ENCODE data around the gene MSL3B.

MSL3B gene

GRCh38 chr2:233832414-233832813, 35.8 kb downstream of the MSL3B start:
- Histone ChIP-seq H3K4me3 (replicated peaks; ENCODE audit: insufficient read depth, low read length) (no peak overlapping the region), H3K27ac (replicated peaks) (no peak overlapping the region), H3K27me3 (ENCODE audit: insufficient read depth, poor library complexity, severe bottlenecking) (no peaks in the 10 kb centered on the region)
- TF ChIP-seq CTCF (IDR thresholded peaks at IDR 0.05; ENCODE audit: insufficient read depth, low read length) (no peak), GABPA (IDR thresholded peaks at IDR 0.05; ENCODE audit: low read depth) (no peak), REST (IDR thresholded peaks at IDR 0.05; ENCODE audit: insufficient replicate concordance, low read depth) (no peak), POLR2AphosphoS5 (IDR thresholded peaks at IDR 0.05; ENCODE audit: low read depth) (no peak), SPI1 (IDR thresholded peaks at IDR 0.05; ENCODE audit: borderline replicate concordance, low read depth) (no peak)
- no peak for DNase-seq (ENCODE audit: low read depth in 1 of 2, low spot score in 1 of 2)

GRCh38 chr2:233831861-233832260, 36.3 kb downstream of the MSL3B start:
- TF ChIP-seq GABPA (IDR thresholded peaks at IDR 0.05; ENCODE audit: low read depth) = no peak
- no peak for TF ChIP-seq SPI1 (IDR thresholded peaks at IDR 0.05; ENCODE audit: borderline replicate concordance, low read depth)
- no peak for TF ChIP-seq REST (IDR thresholded peaks at IDR 0.05; ENCODE audit: insufficient replicate concordance, low read depth)
- no peak for TF ChIP-seq POLR2AphosphoS5 (IDR thresholded peaks at IDR 0.05; ENCODE audit: low read depth)
- no peak for TF ChIP-seq CTCF (IDR thresholded peaks at IDR 0.05; ENCODE audit: insufficient read depth, low read length)
- Histone ChIP-seq H3K4me3 (replicated peaks; ENCODE audit: insufficient read depth, low read length) (no peak overlapping the region), H3K27me3 (ENCODE audit: insufficient read depth, poor library complexity, severe bottlenecking) (no peaks in the 10 kb centered on the region), H3K27ac (replicated peaks) (no peak overlapping the region)
- DNase-seq (ENCODE audit: low read depth in 1 of 2, low spot score in 1 of 2) = no peak

- TF ChIP-seq SPI1 (IDR thresholded peaks at IDR 0.05; ENCODE audit: borderline replicate concordance, low read depth) (no peak), GABPA (IDR thresholded peaks at IDR 0.05; ENCODE audit: low read depth) (no peak), POLR2AphosphoS5 (IDR thresholded peaks at IDR 0.05; ENCODE audit: low read depth) (no peak), REST (IDR thresholded peaks at IDR 0.05; ENCODE audit: insufficient replicate concordance, low read depth) (no peak), CTCF (IDR thresholded peaks at IDR 0.05; ENCODE audit: insufficient read depth, low read length) (no peak)
- no peaks in the 10 kb centered on the region for H3K27me3 ChIP-seq (ENCODE audit: insufficient read depth, poor library complexity, severe bottlenecking)
- H3K4me3 ChIP-seq (replicated peaks; ENCODE audit: insufficient read depth, low read length) = no peak overlapping the region
- DNase-seq (ENCODE audit: low read depth in 1 of 2, low spot score in 1 of 2) = no peak
- no peak overlapping the region for H3K27ac ChIP-seq (replicated peaks)
Measured at GRCh38 chr2:233831011-233831721, 37.0 kb downstream of the MSL3B start.
